K562 (cell line): ENCODE results near the gene MGRN1. TPM values are rescaled to one million over a fixed set of nuclear protein-coding genes. Genes with fewer than 3 reads are reported as not detected.

Experiments used
- ATF6 ChIP-seq: sonication (generic); formaldehyde crosslinking; IDR thresholded peaks from 2 replicates; pipeline ENCODE4 v1.4.0; 2020; ENCODE audit warnings: mild to moderate bottlenecking, missing genetic modification reagents
- CCNT2 ChIP-seq: IDR thresholded peaks from 2 replicates; pipeline ENCODE4 v1.6.1; 2011; ENCODE audit warnings: borderline replicate concordance, low read depth, mild to moderate bottlenecking, moderate library complexity, mixed read lengths, low read length; ENCODE audit not compliant: insufficient read length; ENCODE audit errors: extremely low read depth
- CXXC5 ChIP-seq: fragments of 250-450 bp; sonication (Bioruptor Pico); IDR thresholded peaks from 2 replicates; pipeline ENCODE4 v1.8.0; 2022; ENCODE audit warnings: inconsistent platforms, mild to moderate bottlenecking, moderate library complexity
- HDAC6 ChIP-seq: IDR thresholded peaks from 2 replicates; pipeline ENCODE4 v1.6.1; 2012; ENCODE audit warnings: low read depth, mild to moderate bottlenecking, control low read depth, inconsistent platforms, low read length, moderate library complexity
- HNRNPK ChIP-seq: fragments of 200-400 bp; formaldehyde crosslinking; IDR thresholded peaks from one replicate; pipeline ENCODE4 v1.6.1; 2018; ENCODE audit warnings: mild to moderate bottlenecking, low read depth, low read length; ENCODE audit not compliant: poor library complexity, severe bottlenecking
- IFI16 ChIP-seq: fragments of 250-450 bp; sonication (Bioruptor Pico); IDR thresholded peaks from 2 replicates; pipeline ENCODE4 v2.1.2; 2022; ENCODE audit warnings: mild to moderate bottlenecking, inconsistent platforms
- PHF20 ChIP-seq: fragments of 450-650 bp; IDR thresholded peaks from 2 replicates; pipeline ENCODE4 v1.6.1; 2018; ENCODE audit not compliant: partially characterized antibody
- RBM17 ChIP-seq: fragments of 200-400 bp; formaldehyde crosslinking; IDR thresholded peaks from 2 replicates; pipeline ENCODE4 v1.6.1; 2017; ENCODE audit warnings: low read depth, mild to moderate bottlenecking, low read length, borderline replicate concordance
- YY1 ChIP-seq, 3 experiments: IDR thresholded peaks; 2 replicates each; pipeline ENCODE4 v1.6.1; 2011; ENCODE audit warnings: low read length in 2 of 3, mild to moderate bottlenecking in 2 of 3, moderate library complexity in 2 of 3, borderline replicate concordance in 1 of 3, control low read depth in 1 of 3, low read depth in 1 of 3; ENCODE audit not compliant: insufficient read depth in 3 of 3, insufficient replicate concordance in 2 of 3, control insufficient read depth in 1 of 3, insufficient read length in 1 of 3; ENCODE audit errors: extremely low read depth in 1 of 3
- ZNF143 ChIP-seq: sonication (generic); formaldehyde crosslinking; IDR thresholded peaks from 2 replicates; pipeline ENCODE4 v1.9.0; 2022; ENCODE audit warnings: mild to moderate bottlenecking, missing genetic modification reagents
- ZNF224 ChIP-seq: sonication (generic); formaldehyde crosslinking; IDR thresholded peaks from 2 replicates; pipeline ENCODE4 v1.8.0; 2022; ENCODE audit warnings: mild to moderate bottlenecking, missing genetic modification reagents
- ZNF644 ChIP-seq: fragments of 200-800 bp; sonication (Bioruptor generic); IDR thresholded peaks from 2 replicates; pipeline ENCODE4 v1.6.1; 2016; ENCODE audit warnings: low read depth, missing genetic modification characterization, missing compliant biosample characterization
- polyA plus RNA-seq, 8 experiments: library from polyadenylated mRNA; depleted of rRNA in 4 of 8; stranded (reverse) in 5 of 8; unstranded in 3 of 8; fragments of >200 nt; fragmentation: Nextera tagmentation in 2 of 8; fragmentation: Illumina TruSeq in 1 of 8; extraction: Ambion mirVana in 2 of 8; extraction: Trizol in 1 of 8; gene quantifications; 2 replicates each; pipeline versions ENCODE4 v1.2.1 to v1.2.3, GENCODE V29; 2011 to 2014; ENCODE audit warnings: inconsistent platforms in 1 of 8, missing spikeins in 1 of 8
- total RNA-seq, 7 experiments: library from RNA; depleted of rRNA in 6 of 7; stranded (reverse); fragments of >200 nt in 6 of 7; fragmentation: Illumina TruSeq in 2 of 7; extraction: Trizol in 2 of 7; gene quantifications; 2 replicates each; pipeline versions ENCODE4 v1.2.1 to v1.2.3, GENCODE V29; 2011 to 2021; ENCODE audit warnings: low replicate concordance in 1 of 7
- TF ChIP-seq, protein P1 (sequence below): fragments of 250-450 bp; sonication (Bioruptor Pico); IDR thresholded peaks from 2 replicates; pipeline ENCODE4 v1.5.1; 2021; ENCODE audit warnings: mild to moderate bottlenecking

Gene MGRN1
- total and polyA plus RNA-seq, 9 of the 15 experiments (the other 6 are each of a cell fraction or from before 2014, with no cell fraction given), result 0.15 to 37.9 (median 6.0) TPM

GRCh38 chr16:4616047-4616811 lies 8.4 kb upstream of the MGRN1 start (continued):
- TF ChIP-seq YY1 (IDR thresholded peaks at IDR 0.05; ENCODE audit: borderline replicate concordance in 1 of 3, control insufficient read depth in 1 of 3, extremely low read depth in 1 of 3, insufficient read depth in 3 of 3, insufficient read length in 1 of 3, insufficient replicate concordance in 2 of 3, low read depth in 1 of 3, low read length in 2 of 3), result peak in 1 of 3 experiments; percentile 58
- TF ChIP-seq ZNF644, result peak; percentile 40; the same call in 1 of the 2 replicates
- TF ChIP-seq ZNF143, result peak; percentile 88
- peak; percentile 13 for TF ChIP-seq PHF20
- TF ChIP-seq RBM17, result no peak
- 0 out of 2 replicates have a peak, but pooled peaks have one; percentile 68 for TF ChIP-seq ATF6 (CRISPR knock-in tag)
- no peak for TF ChIP-seq HNRNPK
- no peak for TF ChIP-seq HDAC6
- peak; percentile 20 for TF ChIP-seq CCNT2
- TF ChIP-seq, protein P1, sequence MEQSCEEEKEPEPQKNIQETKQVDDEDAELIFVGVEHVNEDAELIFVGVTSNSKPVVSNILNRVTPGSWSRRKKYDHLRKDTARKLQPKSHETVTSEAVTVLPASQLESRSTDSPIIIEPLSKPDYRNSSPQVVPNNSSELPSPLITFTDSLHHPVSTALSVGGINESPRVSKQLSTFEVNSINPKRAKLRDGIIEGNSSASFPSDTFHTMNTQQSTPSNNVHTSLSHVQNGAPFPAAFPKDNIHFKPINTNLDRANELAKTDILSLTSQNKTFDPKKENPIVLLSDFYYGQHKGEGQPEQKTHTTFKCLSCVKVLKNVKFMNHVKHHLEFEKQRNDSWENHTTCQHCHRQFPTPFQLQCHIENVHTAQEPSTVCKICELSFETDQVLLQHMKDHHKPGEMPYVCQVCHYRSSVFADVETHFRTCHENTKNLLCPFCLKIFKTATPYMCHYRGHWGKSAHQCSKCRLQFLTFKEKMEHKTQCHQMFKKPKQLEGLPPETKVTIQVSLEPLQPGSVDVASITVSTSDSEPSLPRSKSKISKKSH, result no peak
- TF ChIP-seq IFI16 (CRISPR knock-in tag), result no peak
- peak; percentile 73 for TF ChIP-seq CXXC5 (CRISPR knock-in tag)
- TF ChIP-seq ZNF224 (CRISPR knock-in tag), result no peak
